GM23338 (cell line): Measurements from ENCODE around the gene EHD4.

Source experiments
- CREB1 ChIP-seq: fragments of 250-450 bp; sonication (Bioruptor Pico); IDR thresholded peaks from 2 replicates; pipeline ENCODE4 v1.5.0; 2020; ENCODE audit warnings: low read depth, mild to moderate bottlenecking, moderate library complexity
- EZH2 ChIP-seq: fragments of 200-600 bp; sonication (generic); IDR thresholded peaks from one replicate; pipeline ENCODE4 v1.8.0; 2017; ENCODE audit warnings: antibody characterized with exemption, mild to moderate bottlenecking, low read depth; ENCODE audit not compliant: unreplicated experiment
- EZH2phosphoT487 ChIP-seq: fragments of 200-600 bp; sonication (generic); IDR thresholded peaks from one replicate; pipeline ENCODE4 v1.8.1; 2018; ENCODE audit warnings: antibody characterized with exemption; ENCODE audit not compliant: unreplicated experiment
- JUNB ChIP-seq: IDR thresholded peaks from one replicate; pipeline ENCODE4 v1.6.1; 2016; ENCODE audit warnings: antibody characterized with exemption; ENCODE audit not compliant: unreplicated experiment
- NANOG ChIP-seq: IDR thresholded peaks from 2 replicates; pipeline ENCODE4 v1.6.1; 2016; ENCODE audit warnings: antibody characterized with exemption, borderline replicate concordance
- POLR2AphosphoS5 ChIP-seq: IDR thresholded peaks from 2 replicates; pipeline ENCODE4 v1.6.1; 2016; ENCODE audit warnings: antibody characterized with exemption, low read depth
- REST ChIP-seq: IDR thresholded peaks from one replicate; pipeline ENCODE4 v1.6.1; 2018; ENCODE audit warnings: antibody characterized with exemption; ENCODE audit not compliant: unreplicated experiment
- ZNF114 ChIP-seq: fragments of 250-450 bp; sonication (Bioruptor Pico); IDR thresholded peaks from 2 replicates; pipeline ENCODE4 v1.5.0; 2020; ENCODE audit warnings: mild to moderate bottlenecking, moderate library complexity
- TF ChIP-seq, protein P1 (sequence below), 2 experiments: fragments of 200-600 bp in 1 of 2; sonication (generic) in 1 of 2; conservative IDR thresholded peaks; 2 replicates each; pipeline versions ENCODE4 v1.5.1 to v1.6.1; 2016 to 2017; ENCODE audit warnings: antibody characterized with exemption in 2 of 2, low read depth in 2 of 2, mild to moderate bottlenecking in 2 of 2, moderate library complexity in 1 of 2

DNA sequence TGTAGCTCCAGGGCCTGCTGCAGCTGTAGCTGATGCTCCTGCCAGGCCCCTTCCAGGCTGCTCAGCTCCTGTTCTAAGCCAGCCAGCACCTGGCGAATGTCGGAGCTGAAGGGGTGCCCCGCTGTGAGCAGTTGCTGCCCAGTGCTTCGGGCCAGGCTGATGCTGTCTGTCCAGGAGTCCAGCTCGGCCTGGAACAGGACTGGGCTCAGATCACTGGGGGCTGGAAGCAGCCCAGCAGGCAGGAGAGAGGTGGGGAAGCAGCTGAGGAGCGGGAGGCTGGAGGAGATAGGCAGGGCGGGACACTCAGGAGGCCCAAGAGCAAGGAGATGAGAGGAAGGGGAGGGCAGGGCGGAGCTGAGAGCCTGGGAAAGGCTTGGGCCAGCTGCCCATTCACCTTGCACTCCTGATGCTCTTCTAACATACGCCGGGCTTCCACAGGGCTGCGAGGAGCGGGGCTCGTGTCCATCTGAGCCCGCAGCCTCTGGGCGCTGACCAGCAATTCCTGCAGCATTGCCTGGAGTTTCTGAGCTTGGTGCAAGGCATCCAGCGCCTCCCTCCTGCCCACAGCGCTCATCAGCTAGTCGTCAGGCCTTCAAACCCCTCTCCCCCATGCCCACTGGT lies 110.5 kb downstream of the EHD4 start:
- TF ChIP-seq, protein P1, sequence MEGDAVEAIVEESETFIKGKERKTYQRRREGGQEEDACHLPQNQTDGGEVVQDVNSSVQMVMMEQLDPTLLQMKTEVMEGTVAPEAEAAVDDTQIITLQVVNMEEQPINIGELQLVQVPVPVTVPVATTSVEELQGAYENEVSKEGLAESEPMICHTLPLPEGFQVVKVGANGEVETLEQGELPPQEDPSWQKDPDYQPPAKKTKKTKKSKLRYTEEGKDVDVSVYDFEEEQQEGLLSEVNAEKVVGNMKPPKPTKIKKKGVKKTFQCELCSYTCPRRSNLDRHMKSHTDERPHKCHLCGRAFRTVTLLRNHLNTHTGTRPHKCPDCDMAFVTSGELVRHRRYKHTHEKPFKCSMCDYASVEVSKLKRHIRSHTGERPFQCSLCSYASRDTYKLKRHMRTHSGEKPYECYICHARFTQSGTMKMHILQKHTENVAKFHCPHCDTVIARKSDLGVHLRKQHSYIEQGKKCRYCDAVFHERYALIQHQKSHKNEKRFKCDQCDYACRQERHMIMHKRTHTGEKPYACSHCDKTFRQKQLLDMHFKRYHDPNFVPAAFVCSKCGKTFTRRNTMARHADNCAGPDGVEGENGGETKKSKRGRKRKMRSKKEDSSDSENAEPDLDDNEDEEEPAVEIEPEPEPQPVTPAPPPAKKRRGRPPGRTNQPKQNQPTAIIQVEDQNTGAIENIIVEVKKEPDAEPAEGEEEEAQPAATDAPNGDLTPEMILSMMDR (conservative IDR thresholded peaks at IDR 0.05; ENCODE audit: low read depth in 2 of 2), result no peak
- TF ChIP-seq NANOG, result no peak
- no peak for TF ChIP-seq EZH2
- no peak for TF ChIP-seq EZH2phosphoT487
- TF ChIP-seq POLR2AphosphoS5, result no peak
- TF ChIP-seq REST, result no peak
- no peak for TF ChIP-seq ZNF114 (CRISPR knock-in tag)
- TF ChIP-seq JUNB, result no peak
- TF ChIP-seq CREB1 (CRISPR knock-in tag), result no peak
